Gastroesophageal sphincter (tissue), 3 donors: ENCODE measurements around the gene GOLGA6L10.
"Not testable (repeated sequence)": the region's sequence is repeated elsewhere in the genome, so short reads cannot be mapped to it uniquely, and the experiment has no call there.

Experiments
- CTCF ChIP-seq, 4 experiments: fragments of 200-600 bp in 2 of 4; fragments of 450-650 bp in 2 of 4; sonication (generic) in 1 of 4; IDR thresholded peaks; one replicate each; pipeline ENCODE4 v1.5.1; 2017 to 2019; ENCODE audit warnings: antibody characterized with exemption in 4 of 4, mild to moderate bottlenecking in 2 of 4, moderate library complexity in 2 of 4
- EP300 ChIP-seq: sonication (generic); formaldehyde crosslinking; IDR thresholded peaks from one replicate; pipeline ENCODE4 v1.6.1; 2017; ENCODE audit warnings: antibody characterized with exemption, mild to moderate bottlenecking
- POLR2A ChIP-seq, 2 donors: fragments of 450-650 bp; IDR thresholded peaks; one replicate each; pipeline ENCODE4 v1.6.1; 2017; ENCODE audit warnings: antibody characterized with exemption in 2 of 2, mild to moderate bottlenecking in 2 of 2, moderate library complexity in 1 of 2
- POLR2AphosphoS5 ChIP-seq: sonication (generic); formaldehyde crosslinking; IDR thresholded peaks from one replicate; pipeline ENCODE4 v1.6.1; 2017; ENCODE audit warnings: antibody characterized with exemption

DNA sequence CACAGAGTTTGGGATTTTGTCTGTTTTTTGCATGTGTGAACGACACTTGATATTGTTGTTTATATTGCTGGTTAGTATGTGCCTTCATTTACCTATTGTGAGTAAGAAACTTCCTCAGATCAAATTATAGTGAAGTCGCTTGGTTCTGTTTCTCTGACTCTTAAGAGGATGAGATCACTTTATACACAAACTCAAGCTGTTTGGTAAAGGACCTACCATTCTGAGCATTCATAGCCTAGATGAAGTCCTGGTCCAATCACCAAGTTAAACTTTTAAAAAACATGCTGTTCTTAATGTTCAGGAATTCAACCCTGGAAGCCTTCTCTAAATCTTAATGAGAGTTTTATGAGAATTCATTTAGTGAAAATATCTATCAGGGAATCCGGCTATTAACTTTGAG lies 15.3 kb upstream of the GOLGA6L10 start:
- not testable (repeated sequence) for TF ChIP-seq CTCF (IDR thresholded peaks at IDR 0.05); EP300; POLR2AphosphoS5; POLR2A (IDR thresholded peaks at IDR 0.05)
